NCI-H1436 (cell line): ENCODE data around the gene SCN1B.
"Not testable (repeated sequence)": the region's sequence is repeated elsewhere in the genome, so short reads cannot be mapped to it uniquely, and the experiment has no call there.

ENCODE experiments used
- DNase-seq: peaks from one replicate; lab custom pipeline; 2025; lab: John Stamatoyannopoulos, UW

SCN1B gene

GRCh38 chr19:35037716-35038622, 7.7 kb downstream of the SCN1B start:
- no peak for DNase-seq

DNA sequence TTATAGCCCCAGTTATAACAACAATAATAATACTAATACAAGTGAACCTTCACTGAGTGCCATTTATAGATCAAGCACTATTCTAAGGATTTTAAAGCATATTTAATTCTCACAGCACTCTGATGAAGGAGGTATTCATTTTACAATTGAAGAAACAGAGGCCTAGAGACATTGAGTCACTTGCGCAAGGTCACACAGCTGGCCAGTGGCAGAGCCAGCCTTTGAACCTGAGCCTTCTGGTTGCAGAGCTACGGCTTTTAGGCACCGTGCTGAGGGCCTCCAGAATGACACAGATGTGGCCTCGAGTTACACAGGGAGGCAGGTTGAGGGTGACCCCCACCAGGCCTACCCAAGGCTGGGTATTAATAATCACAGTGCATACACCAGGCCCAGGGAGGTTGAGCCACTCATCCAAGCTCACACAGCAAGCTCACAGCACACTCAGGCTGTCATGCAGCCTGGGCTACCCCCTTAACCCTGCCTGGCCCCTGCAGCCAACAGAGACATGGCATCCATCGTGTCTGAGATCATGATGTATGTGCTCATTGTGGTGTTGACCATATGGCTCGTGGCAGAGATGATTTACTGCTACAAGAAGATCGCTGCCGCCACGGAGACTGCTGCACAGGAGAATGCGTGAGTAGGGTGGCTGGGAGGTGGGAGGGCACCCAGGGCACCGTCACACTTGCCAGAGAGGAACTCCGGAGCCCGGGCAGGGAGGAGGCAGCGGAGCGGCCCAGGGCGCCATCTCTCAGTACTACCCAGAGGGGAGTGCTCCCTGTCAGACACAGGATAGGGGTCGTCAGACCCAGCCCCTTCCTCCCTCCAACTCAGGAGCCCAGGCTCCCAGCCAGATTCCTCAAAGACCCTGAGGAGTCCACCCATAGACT, 8.6 kb downstream of the SCN1B start:
- no peak for DNase-seq

DNA sequence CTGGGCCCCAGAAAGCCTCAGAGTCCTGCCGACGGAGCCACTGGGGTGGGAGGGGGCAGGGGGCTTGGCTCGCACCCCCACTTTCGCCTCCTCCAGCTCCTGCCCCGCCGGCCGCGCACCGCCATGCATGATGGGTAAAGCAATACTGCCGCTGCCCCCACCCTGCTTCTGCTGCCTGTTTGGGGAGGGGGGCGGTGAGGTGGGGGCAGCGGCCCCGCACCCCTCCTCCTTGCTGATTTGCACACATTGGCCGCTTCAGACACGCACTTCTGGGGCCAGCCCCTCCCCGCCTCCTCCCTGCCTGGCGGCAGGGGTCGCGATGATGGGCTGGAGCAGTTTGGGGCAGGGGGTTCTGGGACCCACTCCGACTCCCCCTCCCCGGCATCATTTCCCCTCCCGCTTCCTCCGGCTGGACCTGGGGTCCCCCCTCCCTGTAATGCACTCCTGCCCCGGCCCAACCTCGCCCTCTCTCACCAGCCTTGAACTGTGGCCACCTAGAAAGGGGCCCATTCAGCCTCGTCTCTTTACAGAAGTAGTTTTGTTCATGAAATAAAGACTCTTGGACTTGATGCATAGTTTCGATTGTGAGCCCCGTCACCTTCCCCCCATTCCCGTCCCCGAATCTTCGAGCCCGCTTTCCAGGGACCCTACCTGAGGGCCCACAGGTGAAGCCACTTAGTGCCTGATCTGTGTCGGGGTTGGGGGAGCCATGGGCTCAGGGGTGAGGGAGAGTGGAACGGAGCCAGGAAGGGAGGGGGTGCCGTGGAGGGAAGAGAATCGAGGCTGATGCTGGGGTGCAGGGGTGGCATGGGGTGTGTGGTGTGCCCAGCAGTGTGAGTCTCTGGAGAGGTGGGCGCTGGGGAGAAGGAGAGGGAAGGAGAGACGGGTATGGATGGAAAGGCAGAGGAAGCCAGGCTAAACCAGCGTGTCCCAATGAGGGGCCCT, 9.9 kb downstream of the SCN1B start:
- DNase-seq: no peak

DNA sequence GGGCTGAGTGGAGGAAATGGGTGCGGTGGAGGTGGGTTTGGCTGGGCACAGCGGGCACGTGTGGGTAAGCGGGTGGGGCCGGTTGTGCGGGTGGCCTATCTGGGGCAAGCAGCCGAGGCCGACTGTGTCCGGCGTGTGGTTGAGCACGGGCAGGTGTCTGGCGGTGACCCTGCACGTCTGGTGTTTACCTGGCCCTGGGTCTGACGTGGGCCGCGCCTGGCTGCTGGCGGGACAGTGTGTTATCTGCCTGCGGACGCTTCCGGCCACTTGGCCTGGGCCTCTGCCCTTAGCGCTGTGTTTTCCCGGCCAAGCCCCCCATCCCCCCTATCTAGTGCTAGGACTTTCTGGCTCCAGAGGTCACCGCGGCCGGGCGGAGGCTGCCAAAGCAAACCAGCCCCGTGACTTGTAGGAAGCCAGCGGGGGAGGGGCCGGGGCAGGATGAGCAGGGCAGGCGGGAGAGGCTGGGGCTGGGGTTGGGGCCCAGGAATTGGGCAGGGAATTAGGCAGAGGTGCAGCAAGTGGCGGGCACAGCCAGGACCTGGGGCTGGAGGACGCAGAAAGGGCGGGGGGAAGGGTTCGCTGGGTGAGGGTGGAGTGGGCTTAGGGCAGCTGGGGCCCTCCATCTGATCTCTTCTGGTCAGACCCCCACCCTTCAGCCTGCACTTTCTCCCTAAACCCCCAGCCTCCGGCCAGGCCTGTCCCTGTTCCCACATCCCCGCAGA, 10.7 kb downstream of the SCN1B start:
- DNase-seq: no peak

DNA sequence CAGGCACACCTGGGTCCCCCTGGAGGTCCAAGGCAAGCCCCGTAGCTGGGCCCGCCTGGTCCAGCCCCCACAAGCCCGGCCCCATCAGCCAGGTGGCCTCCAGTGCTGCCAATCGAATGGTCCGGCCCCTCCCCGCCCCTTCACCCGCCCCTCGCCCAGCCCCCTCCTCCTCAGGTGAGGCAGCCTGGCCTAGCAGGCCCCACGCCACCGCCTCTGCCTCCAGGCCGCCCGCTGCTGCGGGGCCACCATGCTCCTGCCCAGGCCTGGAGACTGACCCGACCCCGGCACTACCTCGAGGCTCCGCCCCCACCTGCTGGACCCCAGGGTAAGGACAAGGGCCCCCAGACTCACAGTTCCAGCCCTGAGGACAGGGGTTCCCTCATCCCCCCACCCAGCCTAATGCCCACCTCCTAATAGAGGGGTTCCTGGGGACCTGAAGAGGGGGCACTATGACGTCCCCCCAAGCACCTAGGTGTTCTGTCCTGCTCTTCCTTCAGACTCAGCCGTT, 11.3 kb downstream of the SCN1B start, which contains the start of gene HPN:
Gene HPN (plus strand): TSS at position 174 of the 508 bp plus-strand sequence. CDS start 786 bp downstream, outside the sequence.
- no peak for DNase-seq

- no peak for DNase-seq
These were observed 11.9 kb downstream of the SCN1B start for GRCh38 chr19:35042056-35042730.

- no peak for DNase-seq
These were observed 12.8 kb downstream of the SCN1B start for GRCh38 chr19:35042954-35043604.

- DNase-seq: no peak
These were observed 13.6 kb downstream of the SCN1B start for GRCh38 chr19:35043906-35044305.

- no peak for DNase-seq
These were observed 14.2 kb downstream of the SCN1B start for GRCh38 chr19:35044317-35045117.

DNA sequence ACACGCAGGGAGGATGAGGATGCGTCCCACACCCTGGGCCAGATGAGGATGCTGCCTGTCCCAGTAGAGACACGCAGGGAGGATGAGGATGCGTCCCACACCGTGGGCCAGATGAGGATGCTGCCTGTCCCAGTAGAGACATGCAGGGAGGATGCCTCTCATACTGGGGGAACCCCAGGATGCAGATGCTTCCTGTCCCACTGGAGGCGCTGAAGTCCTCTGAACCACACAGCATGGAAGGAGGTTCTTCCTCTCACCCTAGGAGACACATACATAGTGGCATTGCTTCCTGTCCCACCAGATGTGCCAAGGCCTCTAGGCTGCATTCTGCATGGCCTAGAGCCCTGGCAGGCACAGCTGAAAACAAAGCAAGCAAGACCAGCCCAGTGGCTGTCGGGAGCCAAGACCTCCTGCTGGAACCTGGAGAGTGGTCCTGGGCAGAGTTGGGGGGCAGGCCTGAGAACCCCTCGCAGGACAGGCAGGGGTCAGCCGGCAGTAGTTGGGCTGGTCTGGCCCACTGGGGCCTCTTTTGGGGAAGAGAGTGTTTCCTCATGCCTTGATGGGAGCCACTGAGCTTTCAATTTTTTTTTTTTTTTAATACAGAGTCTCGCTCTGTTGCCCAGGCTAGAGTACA, 15.5 kb downstream of the SCN1B start:
- no peak for DNase-seq

DNA sequence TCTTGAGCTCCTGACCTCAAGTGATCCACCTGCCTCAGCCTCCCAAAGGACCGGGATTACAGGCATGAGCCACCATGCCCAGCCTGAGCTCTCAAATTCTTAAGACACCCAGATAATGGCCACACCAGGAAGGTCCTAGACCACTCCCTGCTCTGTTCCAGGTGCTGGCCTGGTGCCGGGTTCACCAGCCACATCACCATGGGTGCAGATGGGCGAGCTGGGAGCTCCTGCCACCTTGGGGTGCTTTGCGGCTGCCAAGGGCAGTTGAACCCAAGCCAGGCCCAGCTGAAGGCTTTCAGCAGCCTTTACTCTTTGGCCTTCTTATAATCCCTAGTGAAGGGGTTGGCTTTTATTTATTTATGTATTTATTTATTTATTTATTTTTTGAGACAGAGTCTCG, 16.2 kb downstream of the SCN1B start:
- no peak for DNase-seq

DNA sequence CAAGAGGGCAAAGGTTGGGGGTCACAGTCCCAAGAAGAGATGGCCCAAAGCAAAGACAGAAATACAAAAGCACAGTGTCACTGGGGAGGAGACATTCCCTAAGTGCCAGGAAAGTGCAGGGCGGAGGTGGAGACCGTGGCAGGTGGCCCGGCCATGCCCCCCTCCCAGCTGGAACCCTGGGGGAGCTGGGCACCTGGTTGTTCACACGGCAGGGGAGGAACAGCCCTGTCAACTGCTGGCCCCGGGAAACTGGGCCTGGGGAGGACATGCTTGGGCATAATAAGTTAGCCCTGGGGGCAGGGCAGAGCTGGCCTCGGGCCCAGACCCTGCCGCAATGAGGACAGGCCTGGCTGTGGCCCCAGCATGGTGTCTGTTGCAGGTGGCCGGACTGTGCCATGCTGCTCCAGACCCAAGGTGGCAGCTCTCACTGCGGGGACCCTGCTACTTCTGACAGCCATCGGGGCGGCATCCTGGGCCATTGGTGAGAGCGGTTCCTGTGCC, 18.7 kb downstream of the SCN1B start:
- DNase-seq: no peak

DNA sequence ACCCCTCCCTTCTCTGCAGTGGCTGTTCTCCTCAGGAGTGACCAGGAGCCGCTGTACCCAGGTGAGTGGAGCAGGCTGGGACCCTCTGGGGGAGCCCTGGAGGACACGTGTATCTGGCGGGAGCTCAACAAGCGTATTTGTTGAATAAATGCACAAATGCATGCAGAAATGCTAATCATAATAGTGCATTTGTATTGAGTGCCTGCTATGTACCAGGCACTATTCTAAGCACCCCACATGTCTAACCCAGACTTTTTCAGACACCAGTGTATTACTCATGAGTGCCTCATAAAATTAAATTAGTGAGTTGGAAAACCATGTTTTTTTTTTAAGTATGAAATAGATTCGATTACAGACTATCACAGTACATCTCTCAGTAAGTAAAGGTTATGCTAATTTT, 19.2 kb downstream of the SCN1B start:
- no peak for DNase-seq

- not testable (repeated sequence) for DNase-seq
These were observed 20.4 kb downstream of the SCN1B start for GRCh38 chr19:35050662-35051061.

DNA sequence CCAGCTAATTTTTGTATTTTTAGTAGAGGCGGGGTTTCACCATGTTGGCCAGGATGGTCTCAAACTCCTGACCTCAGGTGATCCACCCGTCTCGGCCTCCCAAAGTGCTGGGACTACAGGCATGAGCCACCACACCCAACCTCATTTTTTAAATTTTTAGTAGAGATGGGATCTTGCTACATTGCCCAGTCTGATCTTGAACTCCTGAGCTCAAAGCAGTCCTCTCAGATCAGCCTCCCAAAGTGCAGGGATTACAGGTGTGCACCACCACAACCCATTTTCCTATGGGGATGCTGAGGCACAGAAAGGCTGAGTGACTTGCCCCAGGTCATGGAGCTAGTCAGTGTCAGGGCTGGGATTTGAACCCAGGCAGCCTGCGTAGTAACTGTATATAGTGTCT, 21.0 kb downstream of the SCN1B start:
- DNase-seq: not testable (repeated sequence)

- DNase-seq: no peak
These were observed 21.5 kb downstream of the SCN1B start for GRCh38 chr19:35051796-35052195.

GRCh38 chr19:35052599-35053190, 22.4 kb downstream of the SCN1B start:
- DNase-seq: no peak
